HG02642 (cell line): ENCODE measurements around the gene KIF25.

ENCODE experiments used
- ATAC-seq: cut with Tn5 transposase; IDR thresholded peaks from one replicate; pipeline ENCODE4 v1.9.1; 2021; ENCODE audit warnings: mild to moderate bottlenecking; ENCODE audit not compliant: unreplicated experiment, poor library complexity

The KIF25 gene

GRCh38 chr6:168031411-168031971 lies 34.0 kb downstream of the KIF25 start:
- no peak for ATAC-seq

GRCh38 chr6:168032005-168032760 lies 34.7 kb downstream of the KIF25 start:
- no peak for ATAC-seq

- no peak for ATAC-seq
These were observed 36.3 kb downstream of the KIF25 start for GRCh38 chr6:168033791-168034190.

- ATAC-seq = no peak
These were observed 37.1 kb downstream of the KIF25 start for GRCh38 chr6:168034537-168034936.

GRCh38 chr6:168035098-168035660 lies 37.7 kb downstream of the KIF25 start:
- no peak for ATAC-seq

- no peak for ATAC-seq
These were observed 38.4 kb downstream of the KIF25 start for GRCh38 chr6:168035661-168036545.

- ATAC-seq = no peak
These were observed 39.8 kb downstream of the KIF25 start for GRCh38 chr6:168037242-168037641.

- ATAC-seq = no peak
These were observed 40.4 kb downstream of the KIF25 start for GRCh38 chr6:168037856-168038255.

- ATAC-seq = no peak
These were observed 41.2 kb downstream of the KIF25 start for GRCh38 chr6:168038576-168039140.

GRCh38 chr6:168039301-168039700 lies 41.8 kb downstream of the KIF25 start:
- ATAC-seq = no peak

- no peak for ATAC-seq
These were observed 42.4 kb downstream of the KIF25 start for GRCh38 chr6:168039849-168040248.

GRCh38 chr6:168040856-168041496 lies 43.5 kb downstream of the KIF25 start:
- ATAC-seq = no peak

- ATAC-seq = no peak
These were observed 44.5 kb downstream of the KIF25 start for GRCh38 chr6:168041928-168042327.

- ATAC-seq = no peak
These were observed 45.1 kb downstream of the KIF25 start for GRCh38 chr6:168042426-168043192.

- ATAC-seq = no peak
These were observed 45.8 kb downstream of the KIF25 start for GRCh38 chr6:168043193-168043847.

GRCh38 chr6:168043848-168044415 lies 46.5 kb downstream of the KIF25 start:
- ATAC-seq = no peak

GRCh38 chr6:168044521-168045130 lies 47.2 kb downstream of the KIF25 start:
- ATAC-seq = no peak

- ATAC-seq = no peak
These were observed 47.7 kb downstream of the KIF25 start for GRCh38 chr6:168045141-168045691.
